ENCODE measurements around the gene VPS54. TPM values are rescaled to one million over a fixed set of nuclear protein-coding genes. Genes with fewer than 3 reads are reported as not detected.
"Not testable (repeated sequence)": the region's sequence is repeated elsewhere in the genome, so short reads cannot be mapped to it uniquely, and the experiment has no call there.

The VPS54 gene
- total and polyA plus RNA-seq, 7 experiments from 2014 or later, result 4.5 to 20.8 (median 14.6) TPM

GRCh38 chr2:63993871-63994270 lies 25.4 kb downstream of the VPS54 start:
- Histone ChIP-seq H3K9me3 (ENCODE audit: control insufficient read depth in 2 of 3, low read length in 3 of 3) (peaks cover 0 to 4% (median 0%) of the 10 kb centered on the region in 3 experiments), H3K36me3 (ENCODE audit: control insufficient read depth in 2 of 3, insufficient read depth in 3 of 3, low read length in 3 of 3) (no peaks in the 10 kb centered on the region), H3K27me3 (ENCODE audit: control insufficient read depth in 2 of 2, insufficient read depth in 2 of 2, low read length in 2 of 2) (no peaks in the 10 kb centered on the region), H3K27ac (ENCODE audit: low read depth, low read length) (no peak overlapping the region), H3K4me3 (ENCODE audit: low read length) (no peak overlapping the region), H3K4me1 (ENCODE audit: control insufficient read depth in 2 of 2, insufficient read depth in 2 of 2, low read length in 2 of 2) (no peaks in the 10 kb centered on the region)
- H3K27ac Mint-ChIP-seq, result peak overlapping the region in 3 of 9 donors; percentile 2 to 56 (median 26)
- peak overlapping the region in 5 of 10 donors; percentile 10 to 62 (median 40) for H3K4me3 Mint-ChIP-seq
- ChIA-PET POLR2A (no interaction called here), CTCF (interaction anchor here (0.5 kb wide), 1 partner anchor 234 kb away, joined by 3 read pairs; no protein-coding TSS in a partner anchor)
- peaks cover 14 to 38% (median 21%) of the 10 kb centered on the region in 11 donors for H3K9me3 Mint-ChIP-seq
- H3K36me3 Mint-ChIP-seq, result peaks cover 10 to 49% (median 45%) of the 10 kb centered on the region in 5 donors
- peak; percentile 40 for ATAC-seq
- peaks cover 9 to 44% (median 24%) of the 10 kb centered on the region in 7 donors for H3K4me1 Mint-ChIP-seq
- no peaks in the 10 kb centered on the region for H3K27me3 Mint-ChIP-seq
- intact Hi-C loops (cut with micrococcal nuclease), result no loop called here
- DNase-seq, result peak in 6 of 9 donors; percentile 16 to 41 (median 24)

GRCh38 chr2:63993130-63993584 lies 26.1 kb downstream of the VPS54 start:
- ATAC-seq; POLR2A ChIA-PET; intact Hi-C loops (cut with micrococcal nuclease); H3K4me1 ChIP-seq (ENCODE audit: control insufficient read depth in 2 of 2, insufficient read depth in 2 of 2, low read length in 2 of 2); H3K27ac Mint-ChIP-seq; CTCF ChIA-PET; H3K27me3 ChIP-seq (ENCODE audit: control insufficient read depth in 2 of 2, insufficient read depth in 2 of 2, low read length in 2 of 2); H3K27ac ChIP-seq (ENCODE audit: low read depth, low read length); H3K9me3 ChIP-seq (ENCODE audit: control insufficient read depth in 2 of 3, low read length in 3 of 3); H3K27me3 Mint-ChIP-seq; H3K4me3 Mint-ChIP-seq; H3K36me3 ChIP-seq (ENCODE audit: control insufficient read depth in 2 of 3, insufficient read depth in 3 of 3, low read length in 3 of 3); H3K4me3 ChIP-seq (ENCODE audit: low read length); DNase-seq: not testable (repeated sequence)
- H3K9me3 Mint-ChIP-seq, result peaks cover 14 to 33% (median 19%) of the 10 kb centered on the region in 11 donors
- H3K36me3 Mint-ChIP-seq, result peaks cover 10 to 45% (median 42%) of the 10 kb centered on the region in 5 donors
- H3K4me1 Mint-ChIP-seq, result peaks cover 9 to 44% (median 29%) of the 10 kb centered on the region in 7 donors

- no peak for DNase-seq
- ChIA-PET CTCF (no interaction called here), POLR2A (no interaction called here)
- no peak overlapping the region for H3K27ac ChIP-seq (ENCODE audit: low read depth, low read length)
- no peaks in the 10 kb centered on the region for H3K36me3 ChIP-seq (ENCODE audit: control insufficient read depth in 2 of 3, insufficient read depth in 3 of 3, low read length in 3 of 3)
- H3K4me3 ChIP-seq (ENCODE audit: low read length), result no peak overlapping the region
- ATAC-seq, result no peak
- Mint-ChIP-seq H3K9me3 (peaks cover 10 to 23% (median 14%) of the 10 kb centered on the region in 11 donors), H3K4me3 (no peak overlapping the region), H3K27ac (no peak overlapping the region), H3K4me1 (peaks cover 9 to 50% (median 36%) of the 10 kb centered on the region in 7 donors), H3K36me3 (peaks cover 10 to 41% (median 32%) of the 10 kb centered on the region in 5 donors), H3K27me3 (no peaks in the 10 kb centered on the region)
- peaks cover 0 to 4% (median 0%) of the 10 kb centered on the region in 3 experiments for H3K9me3 ChIP-seq (ENCODE audit: control insufficient read depth in 2 of 3, low read length in 3 of 3)
- H3K4me1 ChIP-seq (ENCODE audit: control insufficient read depth in 2 of 2, insufficient read depth in 2 of 2, low read length in 2 of 2), result no peaks in the 10 kb centered on the region
- intact Hi-C loops (cut with micrococcal nuclease), result no loop called here
- no peaks in the 10 kb centered on the region for H3K27me3 ChIP-seq (ENCODE audit: control insufficient read depth in 2 of 2, insufficient read depth in 2 of 2, low read length in 2 of 2)
Observed at GRCh38 chr2:63992061-63992685, 27.1 kb downstream of the VPS54 start.

- H3K4me3 Mint-ChIP-seq; intact Hi-C loops (cut with micrococcal nuclease); ATAC-seq; H3K9me3 ChIP-seq (ENCODE audit: control insufficient read depth in 2 of 3, low read length in 3 of 3); H3K27me3 ChIP-seq (ENCODE audit: control insufficient read depth in 2 of 2, insufficient read depth in 2 of 2, low read length in 2 of 2); DNase-seq; H3K27ac ChIP-seq (ENCODE audit: low read depth, low read length); H3K4me3 ChIP-seq (ENCODE audit: low read length); POLR2A ChIA-PET; H3K36me3 ChIP-seq (ENCODE audit: control insufficient read depth in 2 of 3, insufficient read depth in 3 of 3, low read length in 3 of 3); H3K27me3 Mint-ChIP-seq; H3K4me1 ChIP-seq (ENCODE audit: control insufficient read depth in 2 of 2, insufficient read depth in 2 of 2, low read length in 2 of 2): not testable (repeated sequence)
- peak overlapping the region in 1 of 9 donors; percentile 20 for H3K27ac Mint-ChIP-seq
- CTCF ChIA-PET, result interaction anchor here (0.6 kb wide), 1 partner anchor 45 kb away, joined by 4 read pairs; no protein-coding TSS in a partner anchor
- peaks cover 10 to 35% (median 26%) of the 10 kb centered on the region in 5 donors for H3K36me3 Mint-ChIP-seq
- H3K9me3 Mint-ChIP-seq, result peaks cover 4 to 17% (median 10%) of the 10 kb centered on the region in 11 donors
- peaks cover 9 to 57% (median 44%) of the 10 kb centered on the region in 7 donors for H3K4me1 Mint-ChIP-seq
Observed at GRCh38 chr2:63991173-63991999, 27.8 kb downstream of the VPS54 start.

- DNase-seq, result no peak
- peaks cover 4 to 14% (median 9%) of the 10 kb centered on the region in 11 donors for H3K9me3 Mint-ChIP-seq
- Histone ChIP-seq H3K27ac (ENCODE audit: low read depth, low read length) (no peak overlapping the region), H3K4me1 (ENCODE audit: control insufficient read depth in 2 of 2, insufficient read depth in 2 of 2, low read length in 2 of 2) (peaks cover 0 to 7% of the 10 kb centered on the region in 2 donors), H3K9me3 (ENCODE audit: control insufficient read depth in 2 of 3, low read length in 3 of 3) (peaks cover 0 to 4% (median 0%) of the 10 kb centered on the region in 3 experiments), H3K27me3 (ENCODE audit: control insufficient read depth in 2 of 2, insufficient read depth in 2 of 2, low read length in 2 of 2) (no peaks in the 10 kb centered on the region), H3K36me3 (ENCODE audit: control insufficient read depth in 2 of 3, insufficient read depth in 3 of 3, low read length in 3 of 3) (no peaks in the 10 kb centered on the region), H3K4me3 (ENCODE audit: low read length) (no peak overlapping the region)
- no peak overlapping the region for H3K27ac Mint-ChIP-seq
- intact Hi-C loops (cut with micrococcal nuclease), result no loop called here
- H3K36me3 Mint-ChIP-seq, result peaks cover 10 to 31% (median 23%) of the 10 kb centered on the region in 5 donors
- no peak for ATAC-seq
- no peaks in the 10 kb centered on the region for H3K27me3 Mint-ChIP-seq
- ChIA-PET POLR2A (no interaction called here), CTCF (no interaction called here)
- H3K4me3 Mint-ChIP-seq, result no peak overlapping the region
- peaks cover 18 to 61% (median 48%) of the 10 kb centered on the region in 7 donors for H3K4me1 Mint-ChIP-seq
Observed at GRCh38 chr2:63990072-63990471, 29.2 kb downstream of the VPS54 start.

- intact Hi-C loops (cut with micrococcal nuclease); H3K4me3 ChIP-seq (ENCODE audit: low read length); H3K9me3 ChIP-seq (ENCODE audit: control insufficient read depth in 2 of 3, low read length in 3 of 3); POLR2A ChIA-PET; H3K27ac ChIP-seq (ENCODE audit: low read depth, low read length); H3K27me3 ChIP-seq (ENCODE audit: control insufficient read depth in 2 of 2, insufficient read depth in 2 of 2, low read length in 2 of 2); H3K27me3 Mint-ChIP-seq; ATAC-seq; H3K4me3 Mint-ChIP-seq; DNase-seq; H3K27ac Mint-ChIP-seq; CTCF ChIA-PET; H3K36me3 ChIP-seq (ENCODE audit: control insufficient read depth in 2 of 3, insufficient read depth in 3 of 3, low read length in 3 of 3): not testable (repeated sequence)
- Mint-ChIP-seq H3K36me3 (peaks cover 10 to 29% (median 17%) of the 10 kb centered on the region in 5 donors), H3K4me1 (peaks cover 20 to 56% (median 43%) of the 10 kb centered on the region in 7 donors), H3K9me3 (peaks cover 4 to 14% (median 9%) of the 10 kb centered on the region in 11 donors)
- H3K4me1 ChIP-seq (ENCODE audit: control insufficient read depth in 2 of 2, insufficient read depth in 2 of 2, low read length in 2 of 2), result peaks cover 0 to 11% of the 10 kb centered on the region in 2 donors
Observed at GRCh38 chr2:63988842-63989436, 30.3 kb downstream of the VPS54 start.
